Hematopoietic multipotent progenitor cell treated with erythropoietin and hydrocortisone succinate and interleukin-3 and kit ligand, for 6 days (in vitro differentiated cells): ENCODE results near the gene CFAP58.

ENCODE experiments used
- DNase-seq: peaks from one replicate; pipeline ENCODE4 v3.0.0-alpha.2; 2015

Gene CFAP58

DNA sequence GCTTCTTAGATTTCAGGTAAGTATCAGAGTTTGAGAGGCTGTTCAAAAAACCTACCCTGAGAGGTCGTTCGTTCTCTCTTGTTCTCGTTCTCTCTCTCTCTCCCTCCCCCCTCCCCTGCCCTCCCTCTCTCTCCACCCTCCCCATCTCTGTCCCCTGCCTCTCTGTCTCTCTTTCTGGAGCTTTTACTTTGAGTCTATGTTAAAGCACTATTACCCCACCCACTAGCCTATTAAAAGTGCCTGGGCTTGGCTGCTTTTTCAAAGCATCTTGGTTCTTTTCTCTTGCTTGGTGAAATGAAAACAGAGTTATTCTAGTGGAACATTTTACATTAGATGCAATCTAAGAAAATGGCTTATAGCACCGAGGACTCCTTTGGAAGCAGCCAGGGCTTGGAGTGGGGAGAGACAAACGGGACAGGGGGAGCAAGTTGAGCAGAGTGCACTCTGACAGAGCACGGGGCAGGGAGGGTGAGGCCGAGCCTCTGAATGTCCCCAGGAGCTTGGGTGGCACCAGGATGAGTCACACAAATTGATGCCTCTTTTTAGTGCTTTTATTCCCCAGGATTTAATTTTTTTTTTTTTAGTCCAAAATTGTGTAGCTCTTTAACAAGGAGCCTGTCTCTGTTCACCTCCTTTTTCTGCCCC lies 134.3 kb downstream of the CFAP58 start:
- DNase-seq = no peak

GRCh38 chr10:104488439-104488832 lies 134.8 kb downstream of the CFAP58 start:
- DNase-seq = no peak

GRCh38 chr10:104492329-104492940 lies 138.8 kb downstream of the CFAP58 start:
- no peak for DNase-seq

DNA sequence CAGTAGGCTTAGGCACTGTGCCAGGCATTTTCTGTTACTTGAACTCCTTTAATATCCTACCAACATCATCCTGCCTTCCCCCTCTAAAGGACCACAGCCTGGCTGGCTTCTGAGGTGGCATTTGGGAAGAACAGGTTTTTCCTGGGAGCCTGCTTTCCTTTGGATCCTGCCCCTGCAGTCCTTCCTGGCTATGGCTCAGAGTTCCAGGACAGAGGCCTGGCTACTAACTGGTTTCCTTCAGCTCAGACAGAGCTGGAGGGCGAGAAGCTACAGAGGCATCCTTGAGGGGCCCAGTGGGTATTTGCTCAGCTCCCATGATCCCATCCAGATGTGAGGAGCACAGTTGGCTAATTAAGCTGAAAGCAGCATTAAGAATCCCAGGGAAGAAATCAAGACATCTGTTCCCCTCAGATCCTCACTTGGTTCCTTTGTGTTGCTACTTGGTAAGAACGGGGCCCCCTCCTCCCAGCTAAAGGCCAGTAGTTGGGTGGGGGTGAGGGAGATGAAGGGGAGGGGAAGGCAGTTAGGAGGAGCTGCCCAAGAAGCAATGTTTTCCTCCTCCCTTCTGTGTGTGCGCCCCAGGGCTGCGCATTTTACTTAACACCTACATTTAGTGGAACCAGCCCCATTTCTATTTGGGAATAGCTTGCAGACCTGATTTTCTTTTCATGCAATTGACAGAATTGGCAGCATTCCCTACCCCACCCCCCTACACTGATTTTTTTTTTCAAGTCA lies 144.9 kb downstream of the CFAP58 start:
- DNase-seq = no peak

GRCh38 chr10:104501449-104501848 lies 147.8 kb downstream of the CFAP58 start:
- DNase-seq = no peak

DNA sequence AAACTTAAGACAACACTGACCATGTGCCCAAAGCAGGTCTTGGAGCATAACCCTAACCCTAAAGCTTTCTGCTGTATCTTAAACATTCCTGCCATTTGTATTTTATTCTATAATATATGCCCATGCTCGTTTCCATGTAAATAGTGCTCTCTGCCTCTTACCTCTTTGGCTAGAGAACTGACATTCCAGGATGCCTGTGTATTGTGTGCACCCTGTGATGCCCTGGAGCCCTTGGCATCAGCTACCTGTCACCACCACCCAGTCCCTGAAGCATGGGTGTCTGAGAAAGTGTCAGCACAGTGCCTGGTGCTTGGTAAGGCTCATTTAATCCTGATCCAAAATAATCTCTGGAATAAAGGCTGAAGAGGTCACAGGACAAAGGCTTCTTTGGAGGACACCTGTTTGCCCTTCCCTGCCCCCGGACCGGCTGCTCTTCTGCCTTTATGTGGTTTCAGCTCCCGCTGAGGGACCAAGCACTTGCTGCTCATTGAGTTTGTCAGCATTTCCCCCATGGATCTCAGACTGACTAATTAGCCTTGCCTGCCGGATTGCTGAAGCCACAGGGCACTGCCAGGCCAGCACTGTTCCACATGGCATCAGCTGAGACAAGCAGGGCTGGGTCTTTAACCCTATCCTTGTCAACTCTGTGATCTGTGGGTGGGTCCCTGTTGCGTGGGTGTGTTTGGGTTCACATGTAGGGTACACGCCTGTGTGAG lies 148.4 kb downstream of the CFAP58 start:
- no peak for DNase-seq

DNA sequence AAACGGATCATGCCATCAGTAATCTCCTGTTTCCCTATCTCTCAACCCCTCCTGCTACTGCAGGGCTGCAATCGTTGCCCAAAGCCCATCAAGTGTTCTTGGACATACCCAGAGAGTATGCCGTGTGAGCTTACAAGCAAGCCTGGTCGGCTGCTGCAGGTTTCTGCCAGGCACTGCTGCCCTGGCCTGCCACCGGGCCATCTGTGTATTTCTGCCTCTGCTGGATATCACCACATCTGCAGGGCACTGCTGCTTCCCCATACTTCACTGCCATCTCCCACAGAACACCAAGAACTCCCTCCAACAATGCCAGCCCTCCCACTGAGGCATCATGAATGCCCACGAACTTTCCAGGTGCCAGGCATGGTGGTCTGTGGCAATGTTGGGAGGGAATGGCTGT lies 149.3 kb downstream of the CFAP58 start:
- no peak for DNase-seq
